ENCODE measurements around the gene CSNK2B. TPM values are rescaled to one million over a fixed set of nuclear protein-coding genes. Genes with fewer than 3 reads are reported as not detected.

Gene CSNK2B
- total RNA-seq, 2 experiments from 2014 or later, result 215 to 219 TPM

GRCh38 chr6:31666337-31666965 lies 571 bp downstream of the CSNK2B start:
- Mint-ChIP-seq H3K27me3 (ENCODE audit: low read depth) (no peaks in the 10 kb centered on the region), H3K4me1 (ENCODE audit: low read depth) (peaks cover 55% of the 10 kb centered on the region), H3K27ac (peak overlapping the region; percentile 97), H3K9me3 (no peaks in the 10 kb centered on the region), H3K4me3 (peak overlapping the region; percentile 95), H3K36me3 (ENCODE audit: low read depth) (peaks cover 63% of the 10 kb centered on the region)
- CTCF ChIA-PET, result interaction anchor here (0.9 to 1.1 kb wide), 4 partner anchors 15 to 125 kb away, joined by 3 to 4 read pairs (median 3); partner anchors contain the start of gene LY6G5C
- no peak for DNase-seq
- intact Hi-C loops (cut with micrococcal nuclease), result loop anchor here (10.0 kb wide), 1 partner anchor 1178 kb away; the partner anchor contains the start of gene PSMB8

GRCh38 chr6:31669676-31670075 lies 3.8 kb downstream of the CSNK2B start, which contains the start of gene LY6G5B:
Gene LY6G5B, plus strand, starts transcription at chr6:31669976. Its CDS starts 975 bp downstream, at chr6:31670951.
- Mint-ChIP-seq H3K27ac (peak within 1 kb of the TSS; percentile 19), H3K9me3 (no peaks in the 10 kb centered on the region), H3K4me3 (no peak within 1 kb of the TSS), H3K36me3 (ENCODE audit: low read depth) (peaks cover 53% of the 10 kb centered on the region), H3K4me1 (ENCODE audit: low read depth) (peaks cover 29% of the 10 kb centered on the region), H3K27me3 (ENCODE audit: low read depth) (no peaks in the 10 kb centered on the region)
- DNase-seq, result no peak
- CTCF ChIA-PET, result no interaction called here
- intact Hi-C loops (cut with micrococcal nuclease), result loop anchor here (10.0 kb wide), 1 partner anchor 1175 kb away; the partner anchor contains the start of gene PSMB8

DNA sequence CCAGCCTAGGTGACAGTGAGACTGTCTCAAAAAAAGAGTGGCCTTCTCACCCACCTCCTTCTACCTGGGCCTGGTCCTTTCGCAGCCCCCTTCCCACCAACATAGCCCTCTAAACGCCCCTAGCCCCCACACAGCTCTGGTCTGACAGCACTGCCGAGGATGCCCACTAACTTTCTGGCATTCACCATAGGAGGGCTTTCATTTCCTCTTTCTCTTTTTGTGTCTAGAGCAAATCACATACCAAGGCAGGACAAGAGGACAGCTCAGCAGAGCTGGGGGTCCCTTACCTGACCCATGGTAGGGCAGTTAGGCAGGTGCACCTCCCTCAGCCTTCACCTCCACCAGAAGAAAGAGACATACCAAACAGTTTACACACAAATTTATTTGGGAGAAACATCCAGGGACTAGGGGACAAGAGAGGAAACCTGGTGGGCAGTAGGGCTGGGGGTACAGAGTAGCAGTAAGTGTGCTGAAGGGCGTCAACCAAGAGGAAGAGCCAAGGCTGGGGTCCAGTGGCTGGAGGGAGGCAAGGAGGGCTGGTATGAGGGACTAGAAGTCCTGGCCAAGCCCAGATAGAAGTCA lies 10.5 kb downstream of the CSNK2B start:
- H3K4me3 Mint-ChIP-seq, result no peak overlapping the region
- H3K36me3 Mint-ChIP-seq (ENCODE audit: low read depth), result peaks cover 17% of the 10 kb centered on the region
- intact Hi-C loops (cut with micrococcal nuclease), result no loop called here
- no peak for DNase-seq
- no peaks in the 10 kb centered on the region for H3K27me3 Mint-ChIP-seq (ENCODE audit: low read depth)
- no peaks in the 10 kb centered on the region for H3K9me3 Mint-ChIP-seq
- no peak overlapping the region for H3K27ac Mint-ChIP-seq
- H3K4me1 Mint-ChIP-seq (ENCODE audit: low read depth), result peaks cover 9% of the 10 kb centered on the region
- CTCF ChIA-PET, result interaction anchor here (0.8 kb wide), 1 partner anchor 275 kb away, joined by 3 read pairs; no protein-coding TSS in a partner anchor

DNA sequence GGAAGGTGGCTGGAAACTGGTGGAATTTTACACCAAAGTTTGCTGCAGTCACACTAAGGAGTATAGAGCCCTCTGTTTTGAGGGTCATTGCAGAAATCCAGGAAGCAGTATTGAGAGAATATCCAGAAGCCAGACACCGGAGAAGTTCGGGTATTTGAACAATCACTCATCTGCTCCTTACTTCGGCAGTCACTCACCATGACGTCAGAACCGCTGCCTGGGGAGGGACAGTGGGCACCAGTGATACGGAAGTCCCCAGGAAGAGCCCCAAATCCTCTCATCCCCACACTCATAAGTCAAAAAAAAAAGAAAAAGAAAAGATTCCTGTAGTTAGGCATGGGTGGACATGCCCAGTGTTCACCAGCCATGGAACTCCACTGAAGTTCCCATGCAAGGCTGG lies 11.0 kb downstream of the CSNK2B start:
- CTCF ChIA-PET, result interaction anchor here (0.7 kb wide), 1 partner anchor 38 kb away, joined by 8 read pairs; the partner anchor contains the start of gene LY6G6D
- Mint-ChIP-seq H3K27ac (peak overlapping the region; percentile 22), H3K27me3 (ENCODE audit: low read depth) (no peaks in the 10 kb centered on the region), H3K4me1 (ENCODE audit: low read depth) (peaks cover 11% of the 10 kb centered on the region), H3K4me3 (no peak overlapping the region), H3K36me3 (ENCODE audit: low read depth) (peaks cover 13% of the 10 kb centered on the region), H3K9me3 (no peaks in the 10 kb centered on the region)
- intact Hi-C loops (cut with micrococcal nuclease), result no loop called here
- DNase-seq, result no peak

- H3K27me3 Mint-ChIP-seq (ENCODE audit: low read depth), result no peaks in the 10 kb centered on the region
- no peaks in the 10 kb centered on the region for H3K9me3 Mint-ChIP-seq
- H3K4me1 Mint-ChIP-seq (ENCODE audit: low read depth), result peaks cover 11% of the 10 kb centered on the region
- H3K36me3 Mint-ChIP-seq (ENCODE audit: low read depth), result peaks cover 5% of the 10 kb centered on the region
- no peak for DNase-seq
- H3K27ac Mint-ChIP-seq, result no peak overlapping the region
- H3K4me3 Mint-ChIP-seq, result no peak overlapping the region
- intact Hi-C loops (cut with micrococcal nuclease), result no loop called here
- CTCF ChIA-PET, result interaction anchor here (0.8 to 2.1 kb wide), 3 partner anchors 13 to 186 kb away, joined by 3 to 6 read pairs (median 4); no protein-coding TSS in a partner anchor
Observed at GRCh38 chr6:31677955-31678354, 12.1 kb downstream of the CSNK2B start.

- DNase-seq, result peak; percentile 85
- intact Hi-C loops (cut with micrococcal nuclease), result loop anchor here (1.0 to 2.0 kb wide), 6 partner anchors 58 to 272 kb away; partner anchors contain the start of gene NEU1
- CTCF ChIA-PET, result interaction anchor here (0.6 to 2.1 kb wide), 14 partner anchors 9 to 271 kb away, joined by 3 to 12 read pairs (median 5); partner anchors contain the start of genes ABHD16A, HSPA1B and MSH5
- Mint-ChIP-seq H3K4me3 (peak within 1 kb of the TSS; percentile 74), H3K27me3 (ENCODE audit: low read depth) (no peaks in the 10 kb centered on the region), H3K4me1 (ENCODE audit: low read depth) (peaks cover 11% of the 10 kb centered on the region), H3K27ac (no peak within 1 kb of the TSS), H3K36me3 (ENCODE audit: low read depth) (no peaks in the 10 kb centered on the region), H3K9me3 (no peaks in the 10 kb centered on the region)
Observed at GRCh38 chr6:31680226-31681134, 14.6 kb downstream of the CSNK2B start, which contains the start of gene LY6G5C. Gene LY6G5C, minus strand, starts transcription at chr6:31681067. Its CDS starts 694 bp downstream, at chr6:31680373.

- Mint-ChIP-seq H3K36me3 (ENCODE audit: low read depth) (no peaks in the 10 kb centered on the region), H3K9me3 (no peaks in the 10 kb centered on the region), H3K4me1 (ENCODE audit: low read depth) (peaks cover 11% of the 10 kb centered on the region), H3K27ac (no peak overlapping the region), H3K27me3 (ENCODE audit: low read depth) (no peaks in the 10 kb centered on the region), H3K4me3 (peak overlapping the region; percentile 74)
- intact Hi-C loops (cut with micrococcal nuclease), result loop anchor here (2.0 kb wide), 5 partner anchors 88 to 272 kb away; partner anchors contain the start of gene NEU1
- CTCF ChIA-PET, result interaction anchor here (0.6 to 1.9 kb wide), 12 partner anchors 8 to 271 kb away, joined by 3 to 12 read pairs (median 5); partner anchors contain the start of genes ABHD16A, HSPA1B and MSH5
- DNase-seq, result peak; percentile 62
Observed at GRCh38 chr6:31681135-31681671, 15.3 kb downstream of the CSNK2B start.

DNA sequence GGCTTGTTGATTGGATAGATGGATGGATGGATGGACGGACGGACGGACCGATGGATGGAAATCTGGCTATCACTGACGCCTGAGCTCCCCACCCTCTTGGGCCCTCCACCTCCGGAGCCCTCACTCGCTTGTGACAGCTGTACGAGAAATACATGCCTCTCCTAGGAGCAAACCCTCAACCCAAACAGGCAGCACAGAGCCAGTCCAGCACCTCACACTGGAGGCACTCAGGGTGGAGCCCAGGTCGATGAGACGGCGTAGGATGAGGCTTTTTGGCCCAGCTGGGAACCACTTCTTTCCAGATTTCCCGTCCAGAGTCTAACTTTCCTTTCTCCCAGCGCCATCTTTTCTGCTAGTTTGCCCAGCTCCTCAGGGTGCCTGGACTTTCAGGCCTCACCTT lies 17.7 kb downstream of the CSNK2B start:
- intact Hi-C loops (cut with micrococcal nuclease), result no loop called here
- Mint-ChIP-seq H3K9me3 (no peaks in the 10 kb centered on the region), H3K36me3 (ENCODE audit: low read depth) (peaks cover 1% of the 10 kb centered on the region), H3K4me1 (ENCODE audit: low read depth) (peaks cover 11% of the 10 kb centered on the region), H3K27ac (no peak overlapping the region), H3K27me3 (ENCODE audit: low read depth) (no peaks in the 10 kb centered on the region), H3K4me3 (no peak overlapping the region)
- CTCF ChIA-PET, result interaction anchor here (1.0 kb wide), 1 partner anchor 87 kb away, joined by 6 read pairs; no protein-coding TSS in a partner anchor
- DNase-seq, result no peak

DNA sequence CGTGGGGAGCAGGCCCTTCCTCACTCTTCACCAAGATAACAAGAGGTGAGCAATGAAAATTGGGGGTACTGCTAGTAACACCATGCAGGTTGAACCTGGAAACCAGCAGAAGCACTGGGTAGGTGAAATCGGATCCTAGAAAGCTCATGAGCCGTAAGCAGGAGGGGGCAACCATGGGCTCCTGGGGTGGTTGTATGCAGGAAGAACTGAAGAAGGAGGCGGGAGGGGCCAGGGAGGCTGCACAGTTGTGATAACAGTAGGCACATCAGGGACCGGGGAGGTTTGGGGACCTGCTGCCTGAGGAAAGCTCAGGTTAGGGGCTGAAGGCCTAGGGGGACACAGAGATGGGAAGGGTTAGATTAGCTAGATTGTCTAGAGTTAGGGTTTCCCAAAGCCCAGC lies 20.6 kb downstream of the CSNK2B start:
- intact Hi-C loops (cut with micrococcal nuclease), result no loop called here
- CTCF ChIA-PET, result interaction anchor here (0.6 to 1.0 kb wide), 2 partner anchors 42 to 49 kb away, joined by 3 read pairs; partner anchors contain the start of gene DDAH2
- H3K27ac Mint-ChIP-seq, result no peak overlapping the region
- peaks cover 5% of the 10 kb centered on the region for H3K4me1 Mint-ChIP-seq (ENCODE audit: low read depth)
- no peaks in the 10 kb centered on the region for H3K9me3 Mint-ChIP-seq
- H3K36me3 Mint-ChIP-seq (ENCODE audit: low read depth), result peaks cover 7% of the 10 kb centered on the region
- no peaks in the 10 kb centered on the region for H3K27me3 Mint-ChIP-seq (ENCODE audit: low read depth)
- H3K4me3 Mint-ChIP-seq, result no peak overlapping the region
- DNase-seq, result no peak

DNA sequence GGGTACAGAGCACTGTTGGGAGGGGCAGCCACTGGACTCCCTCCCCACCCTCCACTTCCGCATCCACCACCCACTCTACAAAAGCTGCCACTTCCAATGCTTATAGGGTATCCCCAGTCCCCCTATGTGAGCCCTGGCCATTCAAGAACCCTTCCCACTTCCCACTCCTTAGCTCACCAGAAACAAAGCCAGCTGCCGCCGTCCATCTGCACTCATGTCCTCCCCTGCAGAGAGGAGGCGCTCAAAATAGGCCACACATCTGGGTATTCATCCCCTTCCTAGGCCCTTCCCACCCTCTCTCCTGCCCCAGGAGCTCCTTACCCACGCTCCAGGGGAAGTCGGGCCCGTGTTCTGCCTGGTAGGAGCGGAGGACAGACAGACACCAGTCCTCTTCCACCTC lies 21.4 kb downstream of the CSNK2B start:
- no peaks in the 10 kb centered on the region for H3K27me3 Mint-ChIP-seq (ENCODE audit: low read depth)
- H3K4me3 Mint-ChIP-seq, result no peak overlapping the region
- H3K36me3 Mint-ChIP-seq (ENCODE audit: low read depth), result peaks cover 7% of the 10 kb centered on the region
- H3K9me3 Mint-ChIP-seq, result no peaks in the 10 kb centered on the region
- intact Hi-C loops (cut with micrococcal nuclease), result no loop called here
- no peak for DNase-seq
- CTCF ChIA-PET, result interaction anchor here (1.0 kb wide), 1 partner anchor 41 kb away, joined by 3 read pairs; the partner anchor contains the start of gene DDAH2
- peaks cover 3% of the 10 kb centered on the region for H3K4me1 Mint-ChIP-seq (ENCODE audit: low read depth)
- H3K27ac Mint-ChIP-seq, result peak overlapping the region; percentile 11

- Mint-ChIP-seq H3K9me3 (no peaks in the 10 kb centered on the region), H3K27ac (peak overlapping the region; percentile 11), H3K36me3 (ENCODE audit: low read depth) (peaks cover 9% of the 10 kb centered on the region), H3K4me3 (no peak overlapping the region), H3K27me3 (ENCODE audit: low read depth) (no peaks in the 10 kb centered on the region), H3K4me1 (ENCODE audit: low read depth) (peaks cover 3% of the 10 kb centered on the region)
- intact Hi-C loops (cut with micrococcal nuclease), result no loop called here
- DNase-seq, result no peak
- CTCF ChIA-PET, result no interaction called here
Observed at GRCh38 chr6:31687860-31688693, 22.2 kb downstream of the CSNK2B start.
